ENCODE measurements around the gene ILKAP.

ILKAP gene

GRCh38 chr2:238133499-238134392 is 69.7 kb downstream of the ILKAP start:
- no peak for DNase-seq (ENCODE audit: low spot score)

DNA sequence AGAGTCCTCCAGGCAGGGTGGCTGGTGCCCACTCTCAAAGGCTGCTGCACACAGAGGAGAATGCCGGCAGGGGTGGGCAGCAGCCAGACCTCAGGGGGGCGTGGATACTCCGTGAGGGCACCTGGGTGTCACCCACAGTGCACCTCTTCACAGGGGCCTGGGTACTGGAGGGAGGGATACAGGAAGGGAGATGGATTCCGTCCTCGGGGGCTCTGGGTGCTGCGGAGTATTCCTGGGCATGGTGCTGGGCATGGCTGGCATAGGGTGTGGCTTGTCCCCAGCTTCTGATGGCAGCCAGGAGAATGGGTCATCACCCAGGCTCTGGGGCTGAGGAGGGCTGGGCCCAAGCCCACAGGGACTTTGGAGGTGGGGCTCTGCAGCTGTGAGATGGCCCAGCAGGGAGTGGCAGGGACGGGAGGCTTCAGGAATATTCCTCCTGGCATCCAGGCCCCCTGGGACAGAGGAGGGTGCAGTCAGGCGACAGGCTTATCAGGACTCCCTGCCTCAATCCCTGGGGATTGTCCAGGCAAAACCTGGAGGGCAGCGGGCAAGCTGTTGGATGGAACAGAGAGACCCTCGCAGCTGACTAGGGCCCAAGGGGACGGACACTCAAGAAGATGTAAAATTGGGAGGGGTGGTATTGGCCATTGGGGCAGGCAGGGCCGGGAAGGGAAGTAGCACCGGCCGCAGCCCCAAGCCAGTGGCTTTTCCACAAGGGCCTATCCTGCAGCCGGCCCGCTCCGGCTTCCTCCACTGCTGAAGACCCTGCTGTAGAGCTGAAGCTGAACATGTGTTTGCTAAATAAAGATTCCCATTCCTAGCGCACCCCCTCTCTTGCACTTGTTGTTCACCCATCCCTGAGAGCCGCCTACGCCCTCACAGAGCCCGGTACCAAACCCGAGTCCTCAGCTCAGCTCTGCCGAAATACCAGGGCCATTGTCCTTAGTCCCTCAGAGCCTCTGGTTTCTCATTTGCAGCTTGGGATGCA is 70.7 kb downstream of the ILKAP start:
- no peak for DNase-seq (ENCODE audit: low spot score)

GRCh38 chr2:238131761-238132462 is 71.6 kb downstream of the ILKAP start:
- no peak for DNase-seq (ENCODE audit: low spot score)

DNA sequence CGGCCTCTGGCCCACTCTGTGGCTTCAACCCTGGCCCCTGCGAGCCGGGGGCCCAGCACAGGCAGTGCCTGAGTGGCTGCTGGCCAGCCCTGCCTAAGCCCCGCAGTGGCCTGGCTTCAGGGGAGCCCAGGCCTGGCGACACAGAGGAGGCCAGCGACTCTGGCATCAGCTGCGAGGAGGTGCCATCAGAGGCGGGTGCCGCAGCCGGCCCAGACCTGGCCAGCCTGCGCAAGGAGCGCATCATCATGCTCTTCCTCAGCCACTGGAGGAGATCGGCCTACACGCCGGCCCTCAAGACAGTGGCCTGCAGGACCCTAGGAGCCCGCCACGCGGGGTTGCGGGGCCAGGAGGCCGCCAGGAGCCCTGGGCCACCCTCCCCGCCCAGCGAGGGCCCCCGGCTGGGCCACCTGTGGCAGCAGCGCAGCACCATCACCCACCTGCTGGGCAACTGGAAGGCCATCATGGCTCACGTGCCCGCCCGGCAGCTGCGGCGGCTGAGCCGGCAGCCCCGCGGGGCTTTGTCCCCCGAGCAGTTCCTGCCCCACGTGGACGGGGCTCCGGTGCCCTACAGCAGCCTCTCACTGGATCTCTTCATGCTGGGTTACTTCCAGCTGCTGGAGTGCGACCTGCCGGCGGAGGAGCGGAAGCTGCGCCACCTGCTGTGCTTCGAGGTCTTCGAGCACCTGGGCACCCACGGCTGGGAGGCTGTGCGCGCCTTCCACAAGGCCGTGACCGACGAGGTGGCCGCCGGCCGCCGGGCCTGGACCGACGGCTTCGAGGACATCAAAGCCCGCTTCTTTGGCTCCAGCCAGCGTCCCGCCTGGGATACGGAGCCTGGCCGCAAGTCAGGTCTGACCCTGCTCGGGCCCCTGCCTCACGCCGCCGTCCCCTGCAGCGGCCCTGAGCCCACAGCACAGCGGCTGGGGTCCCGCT is 72.5 kb downstream of the ILKAP start:
- DNase-seq (ENCODE audit: low spot score) = no peak

- DNase-seq (ENCODE audit: low spot score) = no peak
Observed at GRCh38 chr2:238130111-238130695, 73.3 kb downstream of the ILKAP start.

- no peak for DNase-seq (ENCODE audit: low spot score)
Observed at GRCh38 chr2:238129166-238130010, 74.1 kb downstream of the ILKAP start.

GRCh38 chr2:238128534-238129001 is 74.9 kb downstream of the ILKAP start:
- DNase-seq (ENCODE audit: low spot score) = no peak

GRCh38 chr2:238128061-238128440 is 75.4 kb downstream of the ILKAP start:
- DNase-seq (ENCODE audit: low spot score) = no peak

DNA sequence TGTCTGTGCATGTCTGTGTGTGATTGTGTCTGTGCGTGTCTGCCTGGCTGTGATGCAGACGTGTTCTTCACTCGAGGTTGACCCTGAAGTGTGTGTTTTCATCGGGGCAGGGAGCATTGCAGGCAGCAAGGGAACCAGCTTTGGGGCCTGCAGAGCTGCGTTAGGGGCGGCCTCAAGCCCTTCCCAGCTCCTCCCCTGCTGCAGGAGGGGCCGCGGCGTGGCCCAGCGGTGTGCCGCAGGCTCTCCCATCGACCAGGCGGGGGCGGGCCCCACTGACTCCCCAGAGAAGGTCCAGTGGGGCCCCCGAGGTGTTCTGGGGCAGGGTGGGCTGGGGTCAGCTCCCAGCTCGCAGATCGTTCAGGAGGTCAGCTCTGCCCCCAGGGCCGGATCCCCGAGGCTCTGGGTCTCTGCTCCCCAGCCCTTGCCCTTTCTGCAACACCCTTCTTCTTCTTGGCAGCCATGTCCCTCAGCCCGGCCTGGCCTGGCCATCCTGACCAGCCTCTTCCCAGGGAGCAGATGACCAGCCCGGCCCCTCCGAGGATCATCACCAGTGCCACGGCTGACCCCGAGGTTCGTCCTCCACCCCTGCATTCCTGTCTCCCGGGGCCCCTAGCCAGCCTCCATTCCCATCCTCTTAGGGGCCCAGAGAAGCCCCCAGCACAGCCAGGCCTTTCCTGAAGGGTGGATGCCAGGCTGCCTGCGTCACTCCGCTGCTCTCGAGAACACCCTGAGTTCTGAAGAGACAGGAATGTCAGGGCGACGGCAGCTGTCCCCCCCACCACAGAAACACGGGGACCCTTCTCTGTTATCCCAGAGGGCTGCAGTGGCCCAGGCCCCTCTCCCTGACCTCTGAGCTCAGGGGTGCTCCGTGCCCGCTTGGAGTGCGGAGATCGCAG is 76.1 kb downstream of the ILKAP start:
- DNase-seq (ENCODE audit: low spot score) = no peak

DNA sequence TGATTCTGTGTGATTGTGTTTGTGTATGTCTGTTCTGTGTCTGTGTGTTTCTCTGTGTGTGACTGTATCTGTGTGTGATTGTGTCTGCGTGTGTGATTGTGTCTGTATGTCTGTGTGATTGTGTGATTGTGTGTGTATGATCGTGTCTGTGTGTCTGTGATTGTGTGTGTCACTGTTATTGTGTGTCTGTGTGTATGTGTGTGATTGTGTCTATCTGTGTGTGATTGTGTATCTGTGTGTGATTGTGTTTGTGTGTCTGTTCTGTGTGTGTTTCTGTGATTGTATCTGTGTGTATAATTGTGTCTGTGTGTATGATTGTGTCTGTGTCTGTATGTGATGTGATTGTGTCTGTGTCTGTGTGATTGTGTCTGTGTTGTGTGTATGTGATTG is 76.7 kb downstream of the ILKAP start:
- no peak for DNase-seq (ENCODE audit: low spot score)

GRCh38 chr2:238126338-238126737 is 77.2 kb downstream of the ILKAP start:
- DNase-seq (ENCODE audit: low spot score) = no peak

- no peak for DNase-seq (ENCODE audit: low spot score)
Observed at GRCh38 chr2:238125127-238125885, 78.2 kb downstream of the ILKAP start.

GRCh38 chr2:238124488-238125126 is 78.9 kb downstream of the ILKAP start:
- no peak for DNase-seq (ENCODE audit: low spot score)

DNA sequence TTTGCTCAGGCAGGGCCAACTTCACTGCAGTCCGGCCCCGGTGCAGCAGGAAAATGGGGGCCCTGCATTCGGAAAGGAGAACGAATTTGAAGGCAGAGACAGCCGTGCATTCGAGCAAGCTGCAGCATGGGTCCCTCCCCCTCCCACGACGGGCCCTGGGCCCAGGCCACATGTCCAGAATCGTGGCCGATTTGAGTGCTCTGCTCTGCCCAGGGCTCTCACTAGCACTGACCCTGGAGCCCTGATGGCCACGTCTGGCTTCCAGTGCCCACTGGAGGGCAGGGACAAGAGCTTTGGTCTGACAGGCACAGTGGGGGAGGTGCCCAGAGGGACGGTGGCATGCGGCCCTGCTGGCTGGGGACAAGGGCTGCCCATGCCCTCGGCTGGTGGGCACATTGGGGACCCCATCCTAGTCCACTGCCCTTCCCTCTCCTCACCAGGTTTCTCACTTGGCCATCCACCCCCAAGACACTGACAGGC is 79.5 kb downstream of the ILKAP start:
- DNase-seq (ENCODE audit: low spot score) = no peak

- no peak for DNase-seq (ENCODE audit: low spot score)
Observed at GRCh38 chr2:238123218-238123971, 80.1 kb downstream of the ILKAP start.

Measured in kidney capillary endothelial cell (primary cell).